HG03460 (cell line): ENCODE results near the gene KDM4D.
"Not testable (repeated sequence)": the region's sequence is repeated elsewhere in the genome, so short reads cannot be mapped to it uniquely, and the experiment has no call there.

ENCODE experiments used
- ATAC-seq: cut with Tn5 transposase; IDR thresholded peaks from one replicate; pipeline ENCODE4 v1.9.1; 2021; ENCODE audit not compliant: unreplicated experiment

KDM4D gene

DNA sequence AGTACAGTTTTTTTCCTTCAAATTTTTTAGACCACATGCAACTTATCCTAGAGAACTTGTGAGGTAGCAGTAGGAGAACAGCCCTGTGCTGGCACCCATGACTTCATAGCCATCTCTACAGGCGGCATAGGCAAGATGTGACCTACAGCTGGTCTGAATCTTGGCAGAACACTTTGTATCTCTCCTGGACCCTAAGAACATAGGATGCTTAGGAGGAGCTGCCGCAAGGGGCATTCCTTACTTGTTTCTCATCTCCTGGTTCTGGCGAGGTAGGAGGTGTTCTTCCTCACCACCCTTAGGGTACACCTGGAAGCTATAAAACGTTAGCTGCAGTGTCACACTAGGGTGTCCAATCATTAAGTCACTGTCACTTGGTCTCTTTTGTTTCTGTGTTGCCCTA, 16.5 kb upstream of the KDM4D start:
- ATAC-seq, result no peak

DNA sequence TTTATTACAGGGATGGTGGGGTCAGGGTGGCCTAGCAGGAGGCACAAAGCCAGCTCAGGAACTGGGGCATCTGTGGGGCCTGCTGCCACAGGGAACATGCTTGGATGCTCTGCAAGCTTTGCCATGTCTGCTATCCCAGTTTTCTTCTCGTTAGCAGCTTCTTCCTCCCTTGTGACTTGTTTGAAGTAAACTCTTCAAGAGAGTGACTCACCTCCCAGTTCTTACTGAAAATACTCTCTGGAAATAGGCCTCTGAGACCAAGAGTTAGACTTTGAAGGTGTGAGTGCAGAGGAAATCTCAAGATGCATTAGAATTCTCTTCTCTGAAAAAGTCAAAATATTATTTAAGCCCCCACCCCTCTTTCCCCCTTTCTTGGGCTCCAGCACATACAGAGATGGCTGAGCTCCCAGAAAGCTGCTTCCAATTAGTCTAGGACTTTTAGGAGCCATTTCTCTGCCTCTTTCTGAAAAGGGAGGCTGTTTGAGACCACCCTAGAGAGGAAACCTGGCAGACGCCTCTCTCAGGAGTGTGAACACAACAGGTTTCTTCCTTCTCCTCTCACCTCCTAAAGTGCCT, 15.3 kb upstream of the KDM4D start:
- ATAC-seq, result no peak

DNA sequence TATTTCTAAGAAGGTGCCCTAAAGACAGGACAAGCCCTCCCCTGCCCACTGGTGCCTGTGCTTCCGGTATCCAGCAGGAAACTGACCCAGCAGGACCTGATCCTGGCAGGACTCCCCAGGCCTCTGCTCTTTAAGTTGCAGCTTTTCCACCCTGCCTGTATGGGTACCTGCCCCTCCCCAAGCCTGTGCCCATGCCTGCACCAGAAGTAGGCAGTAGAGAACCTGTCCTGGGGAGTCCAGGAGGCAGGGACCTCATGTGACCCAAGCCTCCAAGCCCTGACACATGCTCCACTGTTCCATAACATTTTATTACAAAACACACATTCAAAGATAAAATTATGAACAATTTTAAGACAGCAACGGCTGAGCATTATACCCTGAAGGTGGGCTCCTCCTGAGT, 14.3 kb upstream of the KDM4D start:
- no peak for ATAC-seq

DNA sequence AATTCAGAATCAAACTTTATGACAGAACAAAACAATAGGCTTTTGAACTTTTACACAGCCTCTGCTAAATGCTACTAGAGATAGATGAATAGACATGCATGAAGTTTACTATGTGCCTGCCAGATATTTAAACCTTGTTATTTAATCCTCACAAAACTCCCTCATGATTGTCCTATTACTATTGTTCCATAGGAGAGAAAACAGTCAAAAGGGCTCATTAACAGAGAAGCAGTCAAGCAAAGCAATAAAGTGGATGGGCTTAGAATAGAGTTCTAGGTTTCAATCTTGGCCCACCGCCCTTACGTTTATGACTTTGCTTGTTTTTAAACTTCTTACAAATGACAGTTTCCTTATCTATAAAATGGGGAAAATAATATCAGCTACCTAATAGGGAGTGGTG, 13.0 kb upstream of the KDM4D start:
- ATAC-seq, result no peak

DNA sequence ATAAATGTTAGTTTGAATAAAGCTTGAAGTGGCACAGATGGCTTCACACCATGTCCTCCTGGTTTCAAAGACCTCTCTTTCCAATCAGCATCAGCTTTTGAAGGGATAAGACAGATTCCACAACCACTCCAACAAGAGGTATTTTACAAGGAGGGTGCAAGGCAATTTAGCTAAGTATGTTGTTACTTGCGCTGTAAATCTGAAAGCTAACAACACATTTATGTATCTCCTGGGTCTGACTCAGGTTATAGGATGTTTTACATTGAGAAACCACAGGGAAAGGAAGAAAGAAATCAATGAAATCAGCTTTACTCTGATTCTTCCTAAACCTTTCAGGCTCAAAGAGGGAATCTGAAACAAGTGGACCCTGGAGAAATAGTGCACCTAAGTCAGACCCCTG, 12.3 kb upstream of the KDM4D start:
- ATAC-seq, result no peak

DNA sequence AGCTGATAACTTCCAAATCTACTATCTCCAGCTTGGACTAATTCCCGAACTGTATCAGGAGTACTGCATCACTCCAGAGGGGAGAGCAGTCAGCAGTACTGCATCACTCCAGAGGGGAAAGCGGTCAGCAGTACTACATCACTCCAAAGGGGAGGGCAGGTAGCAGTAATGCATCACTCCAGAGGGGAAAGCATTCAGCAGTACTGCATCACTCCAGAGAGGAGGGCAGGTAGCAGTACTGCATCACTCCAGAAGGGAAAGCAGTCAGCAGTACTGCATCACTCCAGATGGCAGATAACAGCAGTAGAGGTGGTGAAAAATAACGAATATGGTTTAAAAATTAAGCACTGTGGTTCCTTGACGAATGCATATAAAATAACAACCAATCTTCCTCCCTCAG, 8.6 kb upstream of the KDM4D start:
- ATAC-seq, result no peak

DNA sequence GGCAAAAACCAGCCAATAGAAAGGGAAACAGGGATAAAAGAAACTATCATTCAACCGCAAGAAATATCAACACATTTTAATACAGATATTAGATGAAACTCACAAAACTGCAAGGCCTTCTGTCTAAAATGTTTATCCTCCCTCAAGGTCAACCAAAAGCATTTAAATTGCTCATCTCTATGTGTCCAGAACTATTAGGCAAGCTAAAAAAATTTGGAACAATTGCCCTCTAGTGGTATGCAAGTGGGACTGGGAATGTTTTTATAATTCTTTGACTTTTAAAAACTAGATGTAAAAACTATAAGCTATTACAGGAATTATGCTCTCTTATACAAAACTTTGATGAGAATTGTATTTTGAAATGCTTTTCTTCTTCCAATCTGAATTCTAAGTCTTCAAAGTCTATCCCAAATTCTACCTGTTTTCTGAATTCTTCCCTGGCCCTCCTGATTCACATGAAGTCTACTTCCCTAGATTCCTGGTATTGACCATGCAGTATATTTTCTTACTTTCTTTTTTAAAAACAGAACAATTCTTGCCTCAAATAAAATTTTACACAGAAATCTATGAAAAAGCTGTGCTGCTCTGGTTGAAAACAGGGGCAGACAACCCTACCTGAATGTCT, 5.1 kb upstream of the KDM4D start:
- ATAC-seq, result no peak

DNA sequence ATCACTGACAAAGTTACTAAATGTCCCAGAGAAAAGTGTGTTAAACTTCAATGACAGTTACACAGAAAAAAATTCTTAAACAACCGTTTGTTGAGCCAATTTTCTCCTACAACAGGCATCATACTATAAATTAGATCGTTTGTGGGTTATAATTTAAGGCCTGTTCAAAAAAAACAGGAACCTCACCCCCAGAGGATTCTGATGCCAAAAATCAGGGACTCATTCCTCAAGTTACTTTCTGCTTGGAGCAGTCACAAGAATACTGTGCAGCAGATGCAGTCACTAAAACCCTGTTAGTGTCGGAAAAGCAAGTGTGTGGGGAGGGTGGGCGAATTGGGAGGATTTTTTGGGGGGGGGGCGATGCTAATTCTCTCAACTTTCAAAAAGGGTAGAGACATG, 810 bp upstream of the KDM4D start:
- no peak for ATAC-seq

DNA sequence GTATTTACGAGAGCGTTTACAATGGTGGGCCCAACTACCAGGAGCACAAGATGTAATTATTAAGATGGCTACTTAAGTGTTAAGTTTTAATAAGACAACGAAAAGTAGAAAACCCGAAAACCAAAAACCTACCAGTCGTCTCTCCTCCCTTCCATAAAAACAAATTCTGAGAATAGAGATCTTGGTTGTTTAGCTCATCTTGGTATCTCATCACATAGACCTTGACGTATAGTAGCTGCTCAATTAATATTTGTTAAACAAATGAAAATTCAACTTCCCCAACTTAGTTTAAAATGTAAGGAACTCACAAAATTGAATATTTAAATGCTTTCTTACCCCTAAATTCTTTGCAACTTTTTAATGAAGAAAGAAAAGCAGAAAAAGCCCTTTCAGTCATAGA, 669 bp downstream of the KDM4D start:
- no peak for ATAC-seq

DNA sequence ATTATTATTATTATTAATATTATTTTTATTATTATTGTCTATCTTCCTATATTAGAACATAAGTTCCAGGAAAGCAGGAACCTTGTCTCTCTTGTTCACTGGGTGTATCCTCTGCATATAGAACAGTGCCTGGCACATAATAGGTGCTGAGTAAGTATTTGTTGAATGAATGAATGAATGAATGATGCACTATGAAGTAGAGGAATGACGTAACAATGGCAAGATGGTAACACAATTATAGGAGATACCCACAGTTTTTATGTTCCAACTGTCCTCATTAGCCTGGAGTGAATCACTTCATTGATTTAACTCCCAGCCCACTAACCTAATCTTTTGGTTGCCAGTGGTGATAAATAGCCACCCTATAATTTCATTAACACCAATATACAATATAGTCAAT, 2.1 kb downstream of the KDM4D start:
- no peak for ATAC-seq

DNA sequence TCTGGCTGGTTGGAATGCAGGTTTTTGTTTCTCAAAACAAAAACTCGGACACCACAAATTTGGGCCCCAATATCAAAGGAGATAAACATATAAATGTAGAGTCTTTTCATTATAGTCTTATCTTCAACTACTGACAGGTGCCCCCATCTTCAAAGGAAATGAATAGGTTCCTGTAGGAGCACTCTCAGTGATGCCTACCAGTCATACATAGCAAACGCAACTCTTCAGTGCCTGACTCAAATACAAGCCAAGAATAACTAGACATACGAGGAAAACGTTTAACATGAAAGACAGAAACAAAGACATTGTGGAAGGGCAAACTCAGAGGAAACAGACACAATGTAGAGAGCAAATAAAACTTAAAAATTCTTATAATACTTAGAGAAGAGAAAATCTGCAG, 13.9 kb downstream of the KDM4D start:
- ATAC-seq, result no peak

DNA sequence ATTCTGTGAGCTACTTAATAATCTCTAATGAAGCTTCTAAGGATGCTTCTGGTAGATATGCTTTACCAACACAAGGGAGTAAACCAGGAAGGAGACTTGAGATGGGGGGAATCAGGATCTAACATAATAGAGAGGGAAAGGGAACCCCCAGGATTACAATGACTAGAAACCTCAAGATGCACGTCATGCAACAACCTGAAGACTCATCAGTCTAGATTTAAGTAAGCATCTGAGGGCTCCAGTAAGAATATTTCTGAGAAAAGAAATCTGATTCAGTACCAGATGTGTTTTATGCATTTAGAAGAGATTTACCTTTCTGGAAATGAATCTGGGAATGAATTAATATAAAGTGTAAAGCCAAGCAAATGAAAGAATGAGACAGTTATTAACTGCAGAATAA, 15.2 kb downstream of the KDM4D start:
- no peak for ATAC-seq

DNA sequence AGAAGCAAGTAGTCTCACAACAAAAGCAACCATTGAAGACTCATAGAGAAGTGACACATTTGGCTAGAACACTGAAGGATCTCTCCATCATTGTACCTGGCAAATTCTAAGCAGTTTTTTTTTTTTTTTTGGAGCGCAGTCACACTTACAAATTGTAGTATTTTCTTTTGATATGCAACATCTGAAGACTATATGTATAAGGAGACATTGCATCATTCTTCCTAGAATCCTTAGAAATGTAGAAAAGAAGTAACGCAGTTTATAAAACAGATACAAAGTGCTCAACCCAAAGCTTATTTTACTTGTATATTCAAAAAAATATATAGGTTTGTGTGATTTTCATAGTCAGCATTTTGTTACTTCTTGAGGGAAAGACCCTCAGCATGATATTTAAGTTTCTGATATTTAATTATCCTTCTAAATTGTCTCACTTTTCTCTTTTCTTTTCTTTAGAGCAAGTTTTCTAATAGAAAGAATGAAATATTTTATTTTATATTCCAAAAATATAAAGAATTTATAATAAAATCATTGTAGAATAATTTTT, 20.0 kb downstream of the KDM4D start:
- ATAC-seq, result no peak

DNA sequence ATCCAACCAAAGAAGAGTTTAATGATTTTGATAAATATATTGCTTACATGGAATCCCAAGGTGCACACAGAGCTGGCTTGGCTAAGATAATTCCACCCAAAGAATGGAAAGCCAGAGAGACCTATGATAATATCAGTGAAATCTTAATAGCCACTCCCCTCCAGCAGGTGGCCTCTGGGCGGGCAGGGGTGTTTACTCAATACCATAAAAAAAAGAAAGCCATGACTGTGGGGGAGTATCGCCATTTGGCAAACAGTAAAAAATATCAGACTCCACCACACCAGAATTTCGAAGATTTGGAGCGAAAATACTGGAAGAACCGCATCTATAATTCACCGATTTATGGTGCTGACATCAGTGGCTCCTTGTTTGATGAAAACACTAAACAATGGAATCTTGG, 23.9 kb downstream of the KDM4D start:
- no peak for ATAC-seq

DNA sequence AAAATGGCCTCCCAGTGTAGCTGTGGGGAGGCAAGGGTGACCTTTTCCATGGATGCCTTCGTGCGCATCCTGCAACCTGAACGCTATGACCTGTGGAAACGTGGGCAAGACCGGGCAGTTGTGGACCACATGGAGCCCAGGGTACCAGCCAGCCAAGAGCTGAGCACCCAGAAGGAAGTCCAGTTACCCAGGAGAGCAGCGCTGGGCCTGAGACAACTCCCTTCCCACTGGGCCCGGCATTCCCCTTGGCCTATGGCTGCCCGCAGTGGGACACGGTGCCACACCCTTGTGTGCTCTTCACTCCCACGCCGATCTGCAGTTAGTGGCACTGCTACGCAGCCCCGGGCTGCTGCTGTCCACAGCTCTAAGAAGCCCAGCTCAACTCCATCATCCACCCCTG, 24.8 kb downstream of the KDM4D start:
- no peak for ATAC-seq

DNA sequence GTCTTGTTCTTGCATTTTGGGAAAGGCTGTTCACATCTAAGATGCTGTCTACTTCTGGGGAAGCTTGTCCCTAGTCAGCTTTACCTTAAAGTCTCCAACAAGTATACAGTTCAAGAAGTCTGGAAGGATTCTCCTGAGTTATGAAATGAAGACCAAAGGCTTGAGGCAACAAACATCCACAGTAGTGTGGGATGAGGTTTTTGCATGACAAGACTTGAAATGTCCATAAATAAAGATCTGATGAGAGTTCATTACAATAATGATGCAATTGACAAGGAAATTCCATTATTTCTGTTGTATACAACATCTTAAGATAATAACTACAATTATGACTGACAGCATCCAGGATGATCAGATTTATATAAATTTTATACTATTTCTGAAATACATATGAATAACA, 30.2 kb downstream of the KDM4D start:
- no peak for ATAC-seq

DNA sequence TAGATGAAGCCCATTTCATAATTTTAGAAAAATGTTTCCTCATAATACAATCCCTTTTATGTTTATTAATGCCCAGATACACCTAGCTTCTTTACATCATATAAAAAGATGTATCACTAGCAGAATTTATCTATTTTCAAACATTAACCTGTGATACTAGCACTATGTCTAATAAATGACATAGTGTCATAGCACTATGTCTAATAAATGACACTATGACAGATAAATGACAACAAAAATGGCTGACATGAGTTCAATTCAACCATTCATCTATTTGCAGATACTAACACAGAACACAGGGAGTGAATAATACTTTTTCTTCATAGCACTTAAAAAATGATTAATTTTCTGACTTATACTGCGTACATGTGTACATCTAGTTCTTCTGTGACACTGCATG, 32.1 kb downstream of the KDM4D start:
- ATAC-seq, result no peak

DNA sequence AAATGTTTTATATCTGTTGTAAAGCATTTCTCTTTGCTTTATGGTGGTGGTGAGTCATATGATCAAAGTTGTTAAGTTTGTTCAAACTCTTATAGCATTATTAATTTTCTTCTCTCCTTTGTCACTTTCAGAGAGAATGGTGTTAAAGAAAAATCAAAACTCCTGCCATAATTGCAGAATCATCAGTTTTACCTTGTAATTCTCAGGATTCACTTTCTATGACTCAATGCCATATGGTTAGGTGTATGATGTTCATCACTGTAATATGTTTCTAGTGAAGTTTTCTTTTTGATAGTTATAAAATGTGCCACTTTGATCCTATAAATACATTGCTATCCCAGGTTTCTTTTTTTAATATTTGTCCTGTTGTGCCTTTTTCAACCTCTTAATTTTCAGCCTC, 37.9 kb downstream of the KDM4D start:
- no peak for ATAC-seq

DNA sequence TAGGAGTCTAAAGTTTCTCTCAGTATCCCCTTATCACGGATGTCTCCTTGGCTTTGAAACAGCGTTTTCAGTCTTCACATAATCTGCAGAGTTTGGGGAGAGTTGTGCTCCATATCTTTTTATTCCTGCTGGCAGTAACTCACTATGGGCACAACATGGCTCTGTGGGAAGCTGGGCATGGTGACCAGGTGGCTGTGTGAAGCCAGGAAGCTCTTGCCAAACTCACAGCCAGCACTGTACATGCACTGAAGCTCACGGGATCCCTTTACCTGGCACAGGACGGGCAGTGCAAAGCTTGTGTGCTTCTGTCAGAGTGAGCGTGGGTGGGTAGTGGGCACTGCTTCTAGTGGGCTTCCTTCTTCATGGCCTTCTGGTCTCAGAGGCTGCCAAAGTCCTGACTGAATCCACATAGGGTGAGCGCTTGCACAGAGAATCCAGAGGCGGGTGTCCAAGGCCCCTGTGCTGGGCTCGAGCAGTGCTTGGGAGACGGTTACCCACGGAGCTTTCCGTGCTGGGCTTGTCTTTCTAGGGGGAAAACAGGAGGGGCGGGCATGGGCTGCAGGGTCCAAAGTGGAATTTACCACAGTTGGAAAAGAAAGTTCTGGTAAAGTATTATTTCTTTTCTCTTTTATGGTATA, 40.8 kb downstream of the KDM4D start:
- ATAC-seq, result no peak

DNA sequence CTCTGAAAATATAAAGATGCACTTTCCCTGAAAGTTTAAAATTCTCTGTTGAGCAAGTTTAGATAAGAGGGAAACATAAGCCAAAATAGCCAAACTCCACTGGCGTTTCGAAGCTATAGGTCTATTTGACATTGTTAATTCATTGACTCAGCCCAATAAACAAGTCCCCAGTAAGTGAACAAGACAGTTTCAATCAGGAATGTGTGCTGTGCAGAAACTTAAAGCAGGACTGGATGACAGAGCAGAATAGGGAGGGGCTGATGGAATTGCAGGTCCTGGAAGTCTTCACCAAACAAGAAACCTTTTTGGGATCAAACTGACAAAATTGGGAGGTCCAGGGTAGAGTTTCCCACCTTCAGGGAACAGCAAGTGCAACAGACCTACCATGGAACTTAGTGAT, 42.6 kb downstream of the KDM4D start:
- no peak for ATAC-seq

DNA sequence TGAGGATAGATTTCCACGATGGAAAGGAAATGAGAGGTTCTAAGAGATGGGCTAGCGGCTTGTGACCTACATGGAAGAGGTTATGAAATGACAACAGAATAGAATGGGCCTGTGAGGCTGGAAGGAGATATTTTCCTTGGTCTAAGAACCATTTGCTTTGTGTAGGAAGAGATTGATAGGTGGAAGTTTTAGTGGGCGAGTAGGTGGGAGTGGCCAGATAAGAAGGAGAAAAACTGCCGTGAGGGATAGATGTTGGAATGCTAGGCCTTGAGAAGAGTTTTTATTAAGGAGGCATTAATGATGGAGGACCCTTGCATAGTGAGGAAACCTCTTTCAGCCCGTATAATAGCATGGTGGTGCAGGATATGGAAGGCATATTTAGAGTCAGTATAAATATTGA, 48.0 kb downstream of the KDM4D start:
- not testable (repeated sequence) for ATAC-seq

DNA sequence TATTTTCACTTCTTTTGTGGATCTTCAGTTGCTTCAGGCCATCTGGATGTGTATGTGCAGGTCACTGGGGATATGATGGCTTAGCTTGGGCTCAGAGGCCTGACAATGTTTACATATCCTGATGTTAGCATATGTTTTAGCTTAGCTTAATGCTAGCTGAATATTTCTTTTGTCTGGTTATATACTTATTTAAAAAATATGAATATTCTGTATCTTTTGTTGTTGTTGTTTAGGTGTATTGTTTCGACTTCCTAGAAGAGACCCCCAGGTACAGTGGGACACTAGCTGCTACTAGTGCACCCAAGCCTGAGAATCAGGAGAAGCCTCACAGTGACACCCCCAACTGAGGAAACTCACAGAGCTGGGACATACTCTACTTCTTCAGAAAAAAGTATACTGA, 51.4 kb downstream of the KDM4D start, which contains the start of gene KDM4E:
Gene KDM4E (plus strand): TSS at position 301 of the 400 bp plus-strand sequence. CDS start 300 bp downstream, outside the sequence.
- ATAC-seq, result no peak
